ENCODE measurements around the gene PPP1R2.

DNA sequence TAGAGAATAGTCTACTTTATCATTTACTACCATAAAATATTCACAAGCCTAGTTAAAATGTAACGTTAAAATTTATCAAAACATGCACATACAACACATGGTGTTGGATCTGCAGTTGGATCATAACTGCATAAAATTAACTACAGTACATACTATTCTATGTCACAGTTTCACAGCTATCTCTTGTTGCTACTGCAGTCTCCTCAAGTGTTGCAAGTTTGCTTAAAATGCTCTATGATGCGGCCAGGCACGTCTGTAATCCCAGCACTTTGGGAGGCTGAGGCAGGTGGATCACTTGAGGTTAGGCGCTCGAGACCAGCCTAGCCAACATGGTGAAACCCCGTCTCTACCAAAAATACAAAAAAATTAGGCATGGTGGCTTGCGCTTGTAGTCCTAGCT is 10.3 kb downstream of the PPP1R2 start:
- TF ChIP-seq OVOL3 (tag by site-specific recombination; IDR thresholded peaks at IDR 0.05): no peak
- TF ChIP-seq, protein P1, sequence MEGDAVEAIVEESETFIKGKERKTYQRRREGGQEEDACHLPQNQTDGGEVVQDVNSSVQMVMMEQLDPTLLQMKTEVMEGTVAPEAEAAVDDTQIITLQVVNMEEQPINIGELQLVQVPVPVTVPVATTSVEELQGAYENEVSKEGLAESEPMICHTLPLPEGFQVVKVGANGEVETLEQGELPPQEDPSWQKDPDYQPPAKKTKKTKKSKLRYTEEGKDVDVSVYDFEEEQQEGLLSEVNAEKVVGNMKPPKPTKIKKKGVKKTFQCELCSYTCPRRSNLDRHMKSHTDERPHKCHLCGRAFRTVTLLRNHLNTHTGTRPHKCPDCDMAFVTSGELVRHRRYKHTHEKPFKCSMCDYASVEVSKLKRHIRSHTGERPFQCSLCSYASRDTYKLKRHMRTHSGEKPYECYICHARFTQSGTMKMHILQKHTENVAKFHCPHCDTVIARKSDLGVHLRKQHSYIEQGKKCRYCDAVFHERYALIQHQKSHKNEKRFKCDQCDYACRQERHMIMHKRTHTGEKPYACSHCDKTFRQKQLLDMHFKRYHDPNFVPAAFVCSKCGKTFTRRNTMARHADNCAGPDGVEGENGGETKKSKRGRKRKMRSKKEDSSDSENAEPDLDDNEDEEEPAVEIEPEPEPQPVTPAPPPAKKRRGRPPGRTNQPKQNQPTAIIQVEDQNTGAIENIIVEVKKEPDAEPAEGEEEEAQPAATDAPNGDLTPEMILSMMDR (tag by site-specific recombination; IDR thresholded peaks at IDR 0.05): no peak
- TF ChIP-seq ZNF776 (tag by site-specific recombination; IDR thresholded peaks at IDR 0.05; ENCODE audit: borderline replicate concordance): no peak
- TF ChIP-seq ZNF560 (tag by site-specific recombination; IDR thresholded peaks at IDR 0.05; ENCODE audit: borderline replicate concordance): no peak
- no peak for TF ChIP-seq ZNF580 (tag by site-specific recombination; IDR thresholded peaks at IDR 0.05)
- TF ChIP-seq ZBTB8A (tag by site-specific recombination; IDR thresholded peaks at IDR 0.05): no peak
- no peak for TF ChIP-seq BCL11B (tag by site-specific recombination; IDR thresholded peaks at IDR 0.05; ENCODE audit: low read depth)
- no peak for TF ChIP-seq MYNN (tag by site-specific recombination; IDR thresholded peaks at IDR 0.05; ENCODE audit: borderline replicate concordance)
- TF ChIP-seq ZNF747 (tag by site-specific recombination; IDR thresholded peaks at IDR 0.05): no peak
- TF ChIP-seq, protein P2, sequence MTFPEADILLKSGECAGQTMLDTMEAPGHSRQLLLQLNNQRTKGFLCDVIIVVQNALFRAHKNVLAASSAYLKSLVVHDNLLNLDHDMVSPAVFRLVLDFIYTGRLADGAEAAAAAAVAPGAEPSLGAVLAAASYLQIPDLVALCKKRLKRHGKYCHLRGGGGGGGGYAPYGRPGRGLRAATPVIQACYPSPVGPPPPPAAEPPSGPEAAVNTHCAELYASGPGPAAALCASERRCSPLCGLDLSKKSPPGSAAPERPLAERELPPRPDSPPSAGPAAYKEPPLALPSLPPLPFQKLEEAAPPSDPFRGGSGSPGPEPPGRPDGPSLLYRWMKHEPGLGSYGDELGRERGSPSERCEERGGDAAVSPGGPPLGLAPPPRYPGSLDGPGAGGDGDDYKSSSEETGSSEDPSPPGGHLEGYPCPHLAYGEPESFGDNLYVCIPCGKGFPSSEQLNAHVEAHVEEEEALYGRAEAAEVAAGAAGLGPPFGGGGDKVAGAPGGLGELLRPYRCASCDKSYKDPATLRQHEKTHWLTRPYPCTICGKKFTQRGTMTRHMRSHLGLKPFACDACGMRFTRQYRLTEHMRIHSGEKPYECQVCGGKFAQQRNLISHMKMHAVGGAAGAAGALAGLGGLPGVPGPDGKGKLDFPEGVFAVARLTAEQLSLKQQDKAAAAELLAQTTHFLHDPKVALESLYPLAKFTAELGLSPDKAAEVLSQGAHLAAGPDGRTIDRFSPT (tag by site-specific recombination; IDR thresholded peaks at IDR 0.05): no peak
